Measurements from ENCODE around the gene PTPN3.

PTPN3 gene

DNA sequence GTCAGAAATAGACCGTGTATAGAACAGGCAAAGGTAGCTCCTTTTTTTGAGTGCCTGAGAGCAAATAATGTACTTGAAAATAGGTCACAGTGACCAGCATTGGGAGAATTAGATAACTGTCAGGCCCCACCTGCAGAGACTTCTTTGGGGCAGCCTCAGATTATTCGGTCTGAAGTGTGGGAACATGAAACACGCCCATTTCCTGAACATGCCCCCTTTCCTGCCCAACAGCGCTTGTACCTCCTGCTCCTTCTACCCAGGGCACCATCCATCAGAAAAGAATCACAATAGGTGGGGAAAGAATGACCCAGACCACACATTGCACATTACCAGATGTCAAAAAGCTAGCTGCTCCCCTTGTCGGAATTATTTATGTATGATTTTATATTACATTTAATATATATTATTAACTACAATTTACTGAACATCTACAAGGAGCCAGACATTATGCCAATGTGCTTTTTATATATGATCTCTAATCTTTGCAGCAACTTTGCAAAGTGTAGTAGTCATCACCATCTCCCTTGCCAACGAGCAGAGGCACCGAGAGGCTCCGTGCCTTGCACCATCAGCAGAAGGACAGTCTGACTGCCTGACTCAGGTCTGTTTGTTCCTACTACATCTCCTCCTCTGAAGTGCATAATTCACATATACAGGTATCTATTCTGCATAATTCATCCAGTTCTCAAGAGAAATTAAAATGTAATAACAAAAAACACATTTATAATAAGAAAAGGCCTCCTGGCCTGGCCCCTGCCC, 39.5 kb downstream of the PTPN3 start:
- in situ Hi-C loops (cut with MboI; ENCODE audit: low pct_unique_long_range_greater_than_20kb, low sequenced_read_pairs): no loop called here
- no peak for DNase-seq

DNA sequence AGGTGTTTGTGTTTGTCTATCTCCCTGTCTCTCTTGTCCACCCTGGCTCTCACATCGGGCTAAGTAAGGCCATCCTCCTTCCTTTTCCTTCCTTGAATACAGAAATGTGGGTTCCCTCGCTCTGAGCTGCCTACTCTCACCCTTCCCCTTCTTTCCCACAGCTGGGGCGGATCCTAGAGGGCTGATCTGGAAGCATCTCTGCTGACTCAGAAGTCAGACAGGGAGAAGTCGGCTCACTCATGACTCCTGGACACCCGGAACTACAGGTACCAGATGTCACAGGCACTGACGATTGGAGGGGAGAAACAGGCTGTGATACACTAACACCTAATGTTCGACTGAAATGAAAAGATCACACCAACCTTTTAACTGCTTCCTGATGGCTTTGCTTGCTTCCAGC, 41.3 kb downstream of the PTPN3 start:
- in situ Hi-C loops (cut with MboI; ENCODE audit: low pct_unique_long_range_greater_than_20kb, low sequenced_read_pairs): no loop called here
- no peak for DNase-seq

DNA sequence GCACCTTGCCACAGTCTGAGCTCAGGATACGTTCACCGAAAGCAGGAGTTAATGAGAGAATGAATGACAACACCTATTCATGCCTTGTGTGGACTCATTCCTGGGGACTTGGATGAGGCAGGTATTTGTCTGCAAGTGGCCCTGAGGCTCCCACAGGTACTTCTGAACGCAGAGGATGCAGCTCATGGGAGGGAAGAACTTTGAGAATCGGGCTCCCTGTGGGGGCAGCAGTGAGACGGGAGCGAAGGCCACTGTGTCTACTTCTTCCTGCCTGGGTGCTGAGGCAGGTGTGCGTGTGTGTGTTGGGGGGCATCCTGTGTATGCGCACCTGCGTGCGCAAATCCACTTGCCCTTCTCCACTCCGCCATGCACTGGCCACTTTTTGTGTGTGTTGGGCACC, 42.2 kb downstream of the PTPN3 start:
- in situ Hi-C loops (cut with MboI; ENCODE audit: low pct_unique_long_range_greater_than_20kb, low sequenced_read_pairs): no loop called here
- no peak for DNase-seq

DNA sequence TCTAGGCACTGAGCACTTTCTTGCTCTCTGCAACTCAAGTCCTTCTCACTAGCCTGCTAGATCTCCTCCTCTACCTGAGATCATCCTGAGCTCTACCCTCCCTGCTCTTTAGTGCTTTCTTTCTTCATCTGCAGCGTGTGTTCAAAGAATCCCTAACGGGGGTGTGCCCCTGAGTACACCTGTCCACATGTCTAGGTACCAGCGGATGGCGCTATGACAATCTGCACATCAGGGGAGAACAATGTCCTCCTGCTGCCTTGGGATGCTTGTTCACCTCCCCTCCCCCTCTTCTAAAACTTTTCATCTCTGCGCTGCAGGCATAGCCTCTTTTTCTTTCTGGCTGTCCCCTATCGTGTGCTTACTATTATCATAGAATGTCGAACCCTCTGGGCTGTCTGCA, 42.7 kb downstream of the PTPN3 start:
- in situ Hi-C loops (cut with MboI; ENCODE audit: low pct_unique_long_range_greater_than_20kb, low sequenced_read_pairs): no loop called here
- DNase-seq: no peak

DNA sequence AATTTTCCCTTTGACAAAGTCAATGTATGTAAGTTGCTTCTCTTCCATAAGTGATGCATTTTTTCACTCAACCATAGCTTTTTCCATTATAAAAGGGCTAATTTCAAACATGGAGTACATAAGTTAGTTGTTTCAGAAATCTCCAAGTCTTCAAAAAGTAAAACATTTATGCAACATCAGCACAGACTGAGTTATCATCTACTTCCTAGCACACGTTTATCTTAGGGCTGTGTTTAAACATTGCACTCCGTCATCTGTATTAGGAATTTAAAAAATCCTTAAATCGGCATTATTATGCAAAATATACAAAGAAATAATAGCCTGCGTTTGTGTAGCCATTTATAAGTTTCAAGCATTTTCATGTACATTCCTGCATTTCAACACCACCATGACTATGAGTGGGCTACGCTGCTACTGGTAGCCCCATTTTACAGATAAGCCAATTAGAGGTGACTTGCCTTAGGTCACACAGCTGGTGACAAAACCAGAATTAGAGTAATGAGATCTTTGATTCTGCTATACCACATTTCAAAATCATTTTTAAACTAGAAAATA, 43.4 kb downstream of the PTPN3 start:
- in situ Hi-C loops (cut with MboI; ENCODE audit: low pct_unique_long_range_greater_than_20kb, low sequenced_read_pairs): no loop called here
- no peak for DNase-seq

DNA sequence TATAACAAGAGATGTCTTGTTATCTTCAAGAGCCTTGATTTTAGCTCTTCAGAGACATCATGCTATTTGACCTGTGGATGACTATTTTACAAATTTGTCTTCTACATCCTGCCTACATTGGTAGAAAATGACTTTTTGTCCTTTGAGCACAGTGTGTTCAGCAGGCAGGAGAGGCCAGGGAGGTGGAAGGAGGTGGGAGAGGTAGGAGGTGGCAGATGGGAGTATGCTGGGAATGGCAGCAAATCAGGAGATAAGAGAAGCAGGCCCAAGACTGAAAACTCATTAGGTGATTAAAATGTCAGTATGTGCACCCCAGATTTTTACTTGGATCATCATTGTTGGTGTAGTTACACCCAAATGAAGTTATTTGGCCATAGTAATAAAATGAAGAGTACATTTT, 44.1 kb downstream of the PTPN3 start:
- in situ Hi-C loops (cut with MboI; ENCODE audit: low pct_unique_long_range_greater_than_20kb, low sequenced_read_pairs): no loop called here
- no peak for DNase-seq

DNA sequence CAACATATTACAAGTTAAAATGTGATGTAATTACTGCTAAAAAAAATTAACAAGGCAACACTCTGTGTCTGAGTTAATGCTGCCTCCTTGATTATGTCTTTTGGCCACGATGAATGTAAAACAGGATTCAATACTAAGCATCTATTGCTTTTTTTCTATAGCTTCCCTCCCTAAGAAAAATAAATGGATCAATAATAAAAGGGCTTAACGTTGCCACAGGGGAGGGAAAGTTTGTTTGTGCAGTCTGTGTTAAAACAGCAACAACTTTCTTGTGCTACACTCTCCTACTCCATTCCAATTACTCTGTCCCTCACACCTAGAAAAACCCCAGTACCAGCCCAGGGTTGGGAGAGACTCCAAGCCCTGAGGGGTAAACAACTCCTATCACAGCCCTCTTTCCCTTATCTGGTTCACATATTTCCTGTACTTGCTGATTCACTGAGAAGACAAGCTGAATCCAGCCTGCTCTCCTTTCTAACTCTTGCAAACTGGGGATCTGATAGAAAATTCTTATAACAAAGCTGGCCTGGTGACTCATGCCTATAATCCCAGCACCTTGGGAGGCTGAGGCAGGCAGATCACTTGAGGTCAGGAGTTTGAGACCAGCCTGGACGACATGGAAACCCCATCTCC, 44.8 kb downstream of the PTPN3 start:
- no peak for DNase-seq

DNA sequence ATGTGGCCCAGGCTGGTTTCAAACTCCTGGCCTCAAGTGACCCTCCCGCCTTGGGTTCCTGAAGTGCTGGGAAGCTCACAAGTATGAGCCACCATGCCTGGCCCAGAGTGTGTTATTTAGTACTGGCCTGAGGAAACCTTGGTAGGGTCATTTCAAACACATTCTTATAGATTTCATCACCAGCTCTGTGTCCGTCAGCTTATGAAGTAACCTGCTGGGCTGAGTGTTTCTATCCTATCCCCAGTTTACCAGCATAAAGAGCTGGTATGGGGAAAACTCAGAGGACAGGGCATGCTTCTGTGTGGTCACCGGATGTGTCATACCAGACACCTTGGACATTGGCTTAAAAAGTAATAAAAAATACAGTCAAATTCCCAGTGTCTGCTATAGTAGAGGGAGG, 45.3 kb downstream of the PTPN3 start:
- DNase-seq: no peak
- in situ Hi-C loops (cut with MboI; ENCODE audit: low pct_unique_long_range_greater_than_20kb, low sequenced_read_pairs): no loop called here

More for the DNA sequence above, 44.8 kb downstream of the PTPN3 start:
- in situ Hi-C loops (cut with MboI; ENCODE audit: low pct_unique_long_range_greater_than_20kb, low sequenced_read_pairs): no loop called here

DNA sequence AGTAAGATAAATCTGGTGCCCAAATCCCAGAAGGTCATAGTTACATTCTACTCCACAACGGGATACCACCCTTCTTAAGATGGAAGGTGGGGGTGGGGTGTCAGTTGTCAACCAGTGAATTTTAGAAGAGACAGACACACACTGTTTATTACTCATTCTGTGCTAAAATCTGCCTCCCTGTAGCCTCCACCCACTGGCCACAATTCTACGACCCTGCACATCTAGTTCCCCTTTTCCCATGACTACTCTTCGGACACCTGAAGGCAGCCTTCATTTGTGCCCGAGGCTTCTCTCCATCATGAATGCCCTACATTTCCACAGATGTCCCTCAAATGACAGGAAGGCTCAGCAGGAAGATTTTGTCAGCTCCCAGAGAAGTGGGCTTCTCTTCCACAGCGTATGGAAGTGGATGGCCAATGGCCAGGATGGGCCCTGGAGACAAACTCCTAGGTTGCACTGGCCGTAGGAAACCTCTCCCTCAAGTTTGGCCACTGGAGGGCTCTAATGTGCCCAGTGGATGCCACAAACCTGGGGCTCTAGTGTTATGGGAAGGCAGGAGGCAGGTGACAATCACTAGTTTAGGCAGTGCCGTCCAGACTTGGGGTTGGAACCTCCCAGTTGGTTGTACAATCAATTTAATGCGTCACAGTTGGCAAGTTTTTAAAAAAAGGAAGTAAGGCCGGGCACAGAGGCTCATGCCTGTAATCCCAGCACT, 46.6 kb downstream of the PTPN3 start:
- DNase-seq: peak; percentile 58
- in situ Hi-C loops (cut with MboI; ENCODE audit: low pct_unique_long_range_greater_than_20kb, low sequenced_read_pairs): no loop called here

DNA sequence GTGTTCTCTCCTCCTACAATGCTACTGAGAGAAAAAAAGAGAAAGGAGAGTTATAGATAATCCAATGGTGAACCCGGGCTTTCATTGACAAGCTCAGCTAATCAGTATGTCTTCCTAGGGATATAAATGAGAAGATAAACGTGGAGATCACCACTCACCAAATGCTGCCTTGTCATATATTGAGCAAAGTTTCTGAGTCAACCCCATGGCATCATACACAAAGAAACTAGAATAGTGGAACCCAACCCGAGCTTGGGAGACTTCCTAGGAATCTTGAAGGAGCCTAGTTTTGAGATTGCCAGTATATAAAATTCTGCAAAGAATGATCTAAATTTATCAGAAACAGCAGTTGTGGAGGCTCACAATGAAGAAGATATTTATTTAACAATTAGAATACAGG, 47.8 kb downstream of the PTPN3 start:
- in situ Hi-C loops (cut with MboI; ENCODE audit: low pct_unique_long_range_greater_than_20kb, low sequenced_read_pairs): no loop called here
- DNase-seq: no peak

DNA sequence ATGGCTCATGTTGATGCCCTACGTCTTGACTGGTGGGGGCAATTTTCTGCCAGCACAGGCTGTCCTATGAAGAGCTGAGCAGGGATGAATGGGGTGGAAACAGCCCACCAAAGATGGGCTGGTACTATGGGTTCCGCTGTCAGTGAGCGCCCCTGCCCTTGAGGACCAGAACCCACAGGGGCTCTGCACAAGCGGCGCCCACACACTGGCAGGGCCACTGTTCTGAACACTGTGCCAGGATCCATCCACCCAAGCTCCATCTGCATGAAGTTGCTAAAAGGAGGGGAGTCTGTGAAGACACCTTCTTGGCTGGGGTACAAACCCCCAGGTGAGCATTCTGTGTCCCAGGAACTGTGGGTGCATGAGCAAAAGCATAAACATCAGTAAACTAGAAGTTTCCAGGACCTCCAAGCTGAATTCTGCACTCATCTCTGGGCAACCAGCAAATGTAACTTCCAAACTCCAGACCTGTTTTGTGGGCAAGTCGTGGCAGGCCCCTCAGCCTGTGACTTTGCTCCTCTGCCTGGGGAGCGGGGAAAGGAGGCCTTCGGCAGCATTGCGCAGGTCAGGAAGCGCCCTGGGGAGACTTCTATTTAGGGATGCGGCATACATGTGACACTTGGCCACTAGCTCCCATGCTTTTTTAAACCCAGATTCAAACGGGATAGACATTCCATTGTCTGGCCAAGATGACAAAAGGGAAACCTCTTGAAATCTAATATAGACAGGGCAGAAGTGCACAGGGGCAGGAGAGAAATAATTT, 48.9 kb downstream of the PTPN3 start:
- no peak for DNase-seq
- in situ Hi-C loops (cut with MboI; ENCODE audit: low pct_unique_long_range_greater_than_20kb, low sequenced_read_pairs): no loop called here

DNA sequence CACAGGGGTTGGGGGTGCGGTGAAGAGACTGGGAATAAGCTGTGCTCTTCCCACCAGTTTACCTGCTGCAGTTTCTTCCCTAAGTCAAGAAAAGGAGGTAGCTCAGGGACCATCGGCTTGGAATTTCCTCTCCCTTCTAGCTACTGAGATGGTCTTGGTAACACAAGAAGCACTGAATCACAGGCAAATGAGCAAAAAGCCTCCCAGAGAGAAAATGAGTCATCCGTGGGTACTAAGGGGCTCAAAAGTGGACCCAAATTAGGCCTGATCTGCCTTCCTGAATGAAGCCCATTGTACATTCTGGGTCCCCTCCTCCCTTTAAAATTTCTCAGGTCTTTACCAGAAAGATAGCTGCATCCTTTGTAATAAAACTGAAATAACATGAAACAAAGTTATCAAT, 49.9 kb downstream of the PTPN3 start:
- in situ Hi-C loops (cut with MboI; ENCODE audit: low pct_unique_long_range_greater_than_20kb, low sequenced_read_pairs): no loop called here
- DNase-seq: no peak

DNA sequence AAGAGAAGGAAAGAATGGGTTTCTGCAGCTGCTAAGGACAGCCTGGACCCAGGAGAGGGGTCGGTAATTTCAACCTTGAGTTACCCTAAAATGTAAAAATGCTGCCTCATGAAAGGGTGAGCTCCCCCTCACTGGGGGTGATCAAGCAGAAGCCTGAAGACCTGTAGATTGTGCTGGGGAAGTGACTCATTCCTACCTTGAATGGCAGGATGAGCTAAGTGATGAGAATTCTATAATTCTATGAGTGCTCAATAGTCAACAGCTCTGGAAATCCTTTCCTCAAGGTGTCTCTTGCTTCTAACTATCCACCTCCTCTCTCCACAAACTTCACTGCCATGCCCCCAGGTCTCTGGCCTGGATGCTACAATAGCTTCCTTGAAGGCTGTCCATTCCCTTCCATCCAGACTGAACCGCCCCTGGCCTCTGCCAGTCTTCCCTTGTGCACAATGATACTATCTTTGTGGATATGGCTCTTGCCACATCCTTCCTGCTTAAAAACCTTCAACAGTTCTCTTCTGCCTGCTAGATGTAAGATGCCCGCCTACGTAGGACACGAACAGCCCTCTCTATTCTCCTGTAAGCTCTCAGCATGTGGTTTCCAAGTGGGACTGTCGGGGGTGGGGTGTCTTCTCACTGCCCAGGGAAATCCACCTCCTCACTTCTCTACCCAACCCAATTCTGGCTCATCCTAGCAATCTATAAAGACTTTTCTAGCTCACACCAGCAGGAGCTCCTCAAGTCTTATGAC, 50.6 kb downstream of the PTPN3 start:
- in situ Hi-C loops (cut with MboI; ENCODE audit: low pct_unique_long_range_greater_than_20kb, low sequenced_read_pairs): no loop called here
- DNase-seq: peak; percentile 75

DNA sequence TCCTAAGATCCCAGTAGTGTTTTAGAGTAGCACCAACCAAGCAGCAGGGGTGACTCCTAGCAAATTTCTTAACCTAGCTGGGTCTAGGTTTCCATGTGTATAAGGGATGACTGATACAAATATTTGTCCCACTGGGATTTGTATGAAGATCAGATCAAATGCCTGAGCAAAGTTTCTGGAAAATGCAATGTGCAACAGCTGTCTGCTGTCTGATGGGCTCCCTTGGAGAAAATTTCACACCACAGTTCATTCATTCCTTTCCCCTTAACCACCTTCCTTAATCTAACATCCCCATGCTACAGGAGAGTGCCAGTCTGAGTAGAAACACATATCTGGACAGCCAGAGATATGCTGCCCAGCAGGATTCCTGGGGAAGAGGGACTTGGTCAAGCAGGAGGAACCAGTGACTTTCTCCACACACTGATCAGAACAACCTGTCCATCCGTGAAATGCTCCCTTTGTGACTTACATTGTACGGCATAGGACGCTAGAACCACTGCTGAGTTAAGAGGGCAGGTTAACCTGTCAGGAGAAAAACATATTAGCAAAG, 53.3 kb downstream of the PTPN3 start:
- no peak for DNase-seq
- in situ Hi-C loops (cut with MboI; ENCODE audit: low pct_unique_long_range_greater_than_20kb, low sequenced_read_pairs): no loop called here

DNA sequence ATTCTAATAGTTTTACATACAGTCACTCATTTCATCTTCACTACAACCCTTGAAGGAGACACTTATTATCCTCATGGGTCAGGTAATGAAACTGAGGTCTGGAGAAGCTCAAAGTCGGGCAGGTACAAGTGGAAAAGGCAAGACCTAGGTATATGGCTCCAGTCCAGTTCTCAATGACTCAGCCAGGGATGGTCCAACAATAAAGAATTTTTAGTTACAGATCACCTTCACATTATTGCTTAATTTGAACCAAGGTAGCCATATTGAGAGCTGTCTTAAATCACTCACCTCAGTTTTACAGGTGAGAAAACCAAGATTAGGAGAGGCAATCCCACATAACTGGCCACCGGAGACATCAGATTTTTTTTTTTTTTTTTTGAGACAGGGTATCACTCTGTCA, 55.4 kb downstream of the PTPN3 start:
- in situ Hi-C loops (cut with MboI; ENCODE audit: low pct_unique_long_range_greater_than_20kb, low sequenced_read_pairs): no loop called here
- no peak for DNase-seq

DNA sequence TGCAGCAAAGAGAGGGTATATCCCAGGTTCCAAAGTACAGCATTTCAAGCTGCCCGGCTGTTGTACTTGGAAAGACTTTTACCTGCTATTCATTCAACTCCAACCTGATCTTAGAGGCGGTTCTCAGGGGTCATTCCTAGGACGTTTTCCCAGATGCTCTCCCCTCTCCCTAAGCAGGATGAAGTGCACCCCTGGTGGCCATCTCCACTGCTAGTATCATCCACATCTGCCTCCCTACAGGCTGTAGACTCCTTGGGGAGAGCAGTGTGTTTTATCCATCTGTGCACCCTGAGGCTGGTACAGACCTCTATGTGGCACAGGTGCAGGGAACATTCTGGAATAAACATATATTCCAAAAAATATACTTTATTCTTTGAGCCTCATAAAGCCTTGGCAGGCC, 56.8 kb downstream of the PTPN3 start:
- no peak for DNase-seq
- in situ Hi-C loops (cut with MboI; ENCODE audit: low pct_unique_long_range_greater_than_20kb, low sequenced_read_pairs): no loop called here

DNA sequence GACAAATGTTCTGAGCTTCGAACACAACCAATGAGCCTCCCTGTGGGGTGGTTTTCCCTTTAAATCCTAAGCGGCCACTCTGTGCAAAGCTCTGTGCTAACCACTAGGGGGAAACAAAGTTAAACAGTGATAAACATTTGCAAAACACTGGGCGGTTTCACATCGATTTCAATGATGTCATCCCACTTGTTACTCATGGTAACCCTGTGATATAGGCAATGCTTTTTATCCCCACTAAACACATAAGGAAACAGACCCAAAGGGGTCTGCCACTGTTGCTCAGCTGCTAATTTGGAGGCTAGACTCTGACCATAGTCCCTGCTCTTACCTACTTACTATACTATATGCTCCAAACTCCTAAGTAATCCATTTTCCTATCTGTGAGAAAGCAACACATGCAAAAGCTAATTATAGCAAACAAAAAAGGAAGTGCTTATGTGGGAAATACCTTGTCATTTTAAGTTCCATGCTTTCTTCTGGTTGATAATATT, 57.3 kb downstream of the PTPN3 start:
- DNase-seq: peak; percentile 89
- in situ Hi-C loops (cut with MboI; ENCODE audit: low pct_unique_long_range_greater_than_20kb, low sequenced_read_pairs): no loop called here

DNA sequence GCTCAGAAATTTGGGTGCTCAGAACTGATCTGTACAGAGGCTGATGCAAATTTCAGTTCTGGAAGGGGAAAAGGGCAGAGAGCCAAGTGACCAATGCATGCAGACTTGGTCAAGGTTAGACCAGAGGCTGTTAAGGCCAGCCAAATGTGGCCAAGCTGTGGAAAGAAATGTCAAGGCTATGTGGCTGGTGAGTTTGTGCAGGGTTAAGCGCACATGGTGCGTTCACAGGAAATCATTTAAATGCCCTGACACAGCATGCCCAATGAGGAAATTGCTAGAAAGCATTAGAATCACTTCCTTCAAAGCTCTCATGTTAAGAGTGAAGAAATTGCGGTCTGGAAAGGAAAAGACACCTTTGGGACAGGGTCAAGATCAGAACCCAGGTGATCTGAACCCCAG, 58.0 kb downstream of the PTPN3 start:
- in situ Hi-C loops (cut with MboI; ENCODE audit: low pct_unique_long_range_greater_than_20kb, low sequenced_read_pairs): no loop called here

More for the DNA sequence above, 58.0 kb downstream of the PTPN3 start:
- DNase-seq: peak; percentile 61

Measured in KBM-7 (cell line).